EH (cell line): ENCODE results near the gene UGT1A3.
"Not testable (repeated sequence)": the region's sequence is repeated elsewhere in the genome, so short reads cannot be mapped to it uniquely, and the experiment has no call there.

Source experiments
- DNase-seq: peaks from one replicate; pipeline ENCODE4 v3.0.0-alpha.2; 2015; ENCODE audit warnings: low read depth

Gene UGT1A3

GRCh38 chr2:233728723-233729301 lies at the start of gene UGT1A3:
Gene UGT1A3 (plus strand): TSS chr2:233729042. CDS start chr2:233729127, 85 bp downstream.
- no peak for DNase-seq

GRCh38 chr2:233679196-233679595 lies 49.6 kb upstream of the UGT1A3 start:
- DNase-seq, result no peak

GRCh38 chr2:233680361-233681045 lies 48.3 kb upstream of the UGT1A3 start:
- DNase-seq, result peak; percentile 65

- no peak for DNase-seq
These were observed 47.2 kb upstream of the UGT1A3 start, which contains the start of gene UGT1A7 for GRCh38 chr2:233681521-233682099. Gene UGT1A7 (plus strand): TSS chr2:233681901. CDS start chr2:233681938, 37 bp downstream.

- no peak for DNase-seq
These were observed 44.2 kb upstream of the UGT1A3 start for GRCh38 chr2:233684640-233685039.

GRCh38 chr2:233686928-233687327 lies 41.9 kb upstream of the UGT1A3 start:
- no peak for DNase-seq

- no peak for DNase-seq
These were observed 40.5 kb upstream of the UGT1A3 start for GRCh38 chr2:233688341-233688740.

GRCh38 chr2:233689031-233689430 lies 39.8 kb upstream of the UGT1A3 start:
- no peak for DNase-seq

- DNase-seq, result no peak
These were observed 39.3 kb upstream of the UGT1A3 start for GRCh38 chr2:233689501-233689900.

GRCh38 chr2:233690444-233690843 lies 38.4 kb upstream of the UGT1A3 start:
- peak; percentile 70 for DNase-seq

GRCh38 chr2:233691443-233692433 lies 37.1 kb upstream of the UGT1A3 start:
- DNase-seq, result no peak

- DNase-seq, result no peak
These were observed 36.2 kb upstream of the UGT1A3 start, which contains the start of gene UGT1A6 for GRCh38 chr2:233692648-233693047. Gene UGT1A6 (plus strand): TSS chr2:233692890. CDS start chr2:233693005, 115 bp downstream.

GRCh38 chr2:233693963-233694362 lies 34.9 kb upstream of the UGT1A3 start:
- DNase-seq, result peak; percentile 24

GRCh38 chr2:233698740-233699139 lies 30.1 kb upstream of the UGT1A3 start:
- no peak for DNase-seq

GRCh38 chr2:233699424-233700027 lies 29.3 kb upstream of the UGT1A3 start:
- no peak for DNase-seq

GRCh38 chr2:233700028-233700635 lies 28.7 kb upstream of the UGT1A3 start:
- DNase-seq, result peak; percentile 98

GRCh38 chr2:233700842-233701241 lies 28.0 kb upstream of the UGT1A3 start:
- not testable (repeated sequence) for DNase-seq

GRCh38 chr2:233702238-233702637 lies 26.6 kb upstream of the UGT1A3 start:
- no peak for DNase-seq

GRCh38 chr2:233705911-233706506 lies 22.8 kb upstream of the UGT1A3 start:
- peak; percentile 87 for DNase-seq

GRCh38 chr2:233706720-233707119 lies 22.1 kb upstream of the UGT1A3 start:
- DNase-seq, result peak; percentile 85
